GM21529 (cell line): Measurements from ENCODE around the gene TNIP3.

Experiments used
- ATAC-seq: cut with Tn5 transposase; IDR thresholded peaks from one replicate; pipeline ENCODE4 v1.9.1; 2021; ENCODE audit not compliant: unreplicated experiment

Gene TNIP3

DNA sequence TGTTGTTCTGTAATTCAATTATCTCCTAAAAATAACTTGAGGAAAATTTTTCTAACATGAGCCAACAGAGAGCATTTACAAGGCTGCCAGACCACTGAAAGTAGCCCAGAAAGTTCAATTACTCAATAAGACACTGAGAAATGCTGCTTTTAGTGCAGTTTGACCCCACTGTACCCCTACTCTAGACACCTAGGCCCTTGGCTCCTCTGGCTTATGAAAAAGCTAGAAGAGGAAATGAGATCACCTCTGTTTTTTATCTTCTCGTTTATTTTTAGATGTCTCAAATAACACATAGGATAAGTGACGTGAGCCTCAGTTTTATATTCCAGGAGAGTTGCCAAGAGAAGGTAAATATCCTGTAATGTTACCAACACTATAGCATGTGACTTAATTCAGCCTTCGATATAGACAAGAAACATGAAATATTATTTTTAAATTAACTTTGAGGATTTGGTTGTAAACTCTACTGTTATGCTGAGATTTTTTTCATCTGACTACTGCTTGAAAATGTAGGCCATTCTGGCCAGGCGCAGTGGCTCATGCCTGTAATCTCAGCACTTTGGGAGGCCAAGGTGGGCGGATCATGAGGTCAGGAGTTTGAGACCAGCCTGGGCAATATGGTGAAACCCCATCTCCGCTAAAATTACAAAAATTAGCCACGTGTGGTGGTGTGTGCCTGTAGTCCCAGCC is 24.4 kb downstream of the TNIP3 start:
- ATAC-seq: peak; percentile 68

DNA sequence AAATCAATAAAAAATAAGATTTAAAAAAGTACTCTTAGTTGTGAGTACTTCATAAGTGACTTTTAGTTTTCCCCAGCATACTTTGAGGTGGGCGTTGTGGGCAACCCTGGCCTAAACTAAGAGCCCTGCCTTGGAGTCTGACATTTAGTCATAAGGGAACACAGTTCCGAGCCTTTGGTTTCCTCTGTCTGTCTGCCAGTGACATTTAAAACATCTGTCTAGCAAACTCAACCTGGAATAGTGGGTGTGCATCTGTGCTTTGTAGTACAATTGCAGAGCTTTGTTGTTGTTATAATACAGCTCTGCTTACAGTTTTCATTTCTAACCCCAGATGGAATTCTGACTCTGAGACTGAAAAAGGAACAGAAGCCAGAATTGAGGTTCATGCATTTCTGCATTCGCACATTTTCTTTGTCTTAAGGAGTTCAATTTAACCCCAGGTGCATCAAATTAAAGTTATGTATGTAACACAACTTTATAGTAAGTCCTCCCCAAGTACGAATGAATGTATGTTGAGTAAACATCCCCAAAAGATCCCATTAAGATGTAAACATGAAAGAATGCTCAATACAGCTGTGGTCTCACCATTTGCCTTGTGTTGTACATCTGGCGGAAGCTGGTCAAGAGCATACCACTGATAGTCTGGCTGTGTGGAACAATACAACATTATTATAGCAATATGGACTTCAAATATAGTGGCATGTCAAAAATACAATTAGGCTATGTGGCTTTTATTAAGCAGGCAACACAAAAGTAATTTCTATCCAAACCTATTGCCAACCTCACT is 25.9 kb downstream of the TNIP3 start:
- peak; percentile 57 for ATAC-seq

GRCh38 chr4:121130326-121130660 is 33.8 kb downstream of the TNIP3 start:
- no peak for ATAC-seq

DNA sequence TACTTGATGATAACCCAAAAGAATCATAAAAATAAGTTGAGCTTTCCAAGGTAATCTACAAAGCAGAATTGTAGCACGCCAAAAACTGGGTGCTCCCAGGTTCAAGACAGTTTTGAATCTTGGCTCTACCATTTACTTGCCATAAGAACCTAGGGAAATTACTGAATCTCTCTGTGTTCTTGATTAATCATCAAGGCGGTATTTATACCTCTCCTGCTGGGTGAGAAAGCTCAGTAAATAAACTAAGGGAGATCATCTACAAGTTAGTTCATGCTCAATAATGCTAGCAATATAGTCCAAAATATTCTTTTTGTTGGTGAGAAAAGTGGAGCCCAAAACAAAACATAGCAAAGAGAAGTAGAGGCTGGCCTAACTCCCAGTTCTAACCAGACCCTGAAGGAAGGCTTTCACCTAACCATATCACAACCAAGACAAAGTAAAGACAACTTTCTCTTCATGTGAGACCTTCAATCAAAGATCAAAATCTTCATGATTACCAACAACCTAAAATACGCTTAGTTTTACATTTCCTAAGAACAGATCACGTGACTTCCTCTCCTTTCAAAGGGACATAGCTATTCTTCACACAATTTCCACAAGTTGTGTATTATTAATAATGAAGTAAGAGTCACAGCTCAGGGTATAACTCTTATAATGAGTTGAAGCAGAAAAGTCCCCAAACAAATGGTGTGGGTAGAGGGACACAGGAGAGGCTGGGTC is 34.4 kb downstream of the TNIP3 start:
- ATAC-seq: no peak

DNA sequence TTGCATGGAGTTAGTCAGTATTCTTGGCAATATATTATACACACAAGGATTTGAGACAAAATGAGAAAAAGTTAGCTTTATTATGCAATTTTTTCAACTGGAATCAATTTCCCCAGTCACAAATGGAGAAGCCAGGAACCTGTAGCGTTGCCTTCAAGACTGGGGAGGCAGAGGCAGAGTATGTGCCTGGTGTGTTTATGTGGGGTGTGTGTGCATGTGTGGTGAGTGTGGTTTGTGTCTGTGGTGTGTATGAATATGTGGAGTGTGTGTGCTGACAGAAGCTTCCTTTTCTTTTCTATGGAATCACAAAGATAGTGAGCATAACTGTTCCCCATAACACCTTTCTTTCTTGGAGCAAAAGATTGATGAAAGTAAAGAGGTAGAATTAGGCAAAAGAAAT is 37.0 kb downstream of the TNIP3 start:
- ATAC-seq: no peak

DNA sequence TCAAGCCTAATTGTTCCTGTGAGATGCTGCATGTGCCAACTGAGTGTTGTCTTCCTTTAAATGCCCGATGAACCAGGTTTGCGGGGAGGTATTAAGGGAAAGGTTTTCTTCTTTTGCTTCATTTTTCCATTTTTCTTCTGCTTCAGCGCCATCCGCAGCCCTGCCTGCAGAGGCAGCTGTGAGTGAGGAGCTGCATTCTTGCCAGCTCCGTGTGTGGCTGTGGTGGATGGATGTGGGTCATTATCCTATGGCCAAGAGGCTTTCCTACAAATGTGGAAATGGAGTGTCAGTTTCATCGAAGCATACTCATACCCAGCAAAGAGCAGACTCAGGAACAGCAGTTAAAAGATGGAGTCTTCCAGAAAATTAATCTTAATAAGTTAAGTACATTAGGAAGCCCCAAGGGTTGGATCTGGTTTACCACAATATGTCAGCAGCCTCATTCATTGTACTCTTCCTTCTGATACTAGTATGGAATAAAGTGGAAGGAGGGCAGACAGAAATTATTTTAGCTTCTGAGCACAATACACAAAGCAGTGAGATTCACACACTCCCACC is 37.6 kb downstream of the TNIP3 start:
- ATAC-seq: no peak

- no peak for ATAC-seq
Measured at GRCh38 chr4:121125498-121125885, 38.6 kb downstream of the TNIP3 start.

DNA sequence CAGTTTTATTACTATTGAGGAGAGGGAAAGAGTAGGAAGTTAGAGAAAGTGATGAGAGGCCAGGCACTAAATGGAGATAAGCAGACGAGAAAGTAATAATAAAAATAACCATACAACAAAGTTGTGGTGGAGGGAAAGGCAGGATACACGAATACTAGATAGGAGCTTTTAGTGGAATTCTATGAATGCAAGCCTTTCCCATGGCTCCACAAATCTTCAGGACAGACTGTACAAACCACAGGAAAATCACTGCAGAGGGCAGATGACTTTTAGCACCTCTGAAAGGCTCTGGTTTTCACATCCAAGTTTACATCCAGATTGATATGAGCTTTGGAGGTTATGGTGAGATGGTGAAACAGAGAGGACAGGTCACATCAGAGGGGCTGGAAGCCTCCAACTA is 41.5 kb downstream of the TNIP3 start:
- no peak for ATAC-seq

- ATAC-seq: no peak
Measured at GRCh38 chr4:121119715-121120114, 44.4 kb downstream of the TNIP3 start.

DNA sequence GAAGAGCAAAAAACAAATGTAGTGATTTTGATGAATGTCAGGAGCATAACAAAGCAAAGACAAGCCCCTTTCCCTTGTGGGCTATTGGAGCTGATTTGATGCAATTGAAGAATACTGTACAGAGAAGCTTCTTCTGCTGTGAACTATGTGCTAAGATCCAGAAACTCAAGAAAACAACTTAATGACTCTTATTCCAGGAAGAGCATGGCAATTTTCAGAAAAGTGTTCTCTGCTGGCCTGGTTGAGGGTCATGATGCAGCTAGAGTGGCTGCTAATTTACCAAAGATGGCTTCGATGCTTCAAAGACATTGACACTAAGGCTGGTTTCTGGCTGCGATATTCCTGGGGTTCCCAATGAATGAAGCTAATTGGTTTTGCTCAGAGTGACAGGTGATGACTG is 45.8 kb downstream of the TNIP3 start:
- no peak for ATAC-seq

DNA sequence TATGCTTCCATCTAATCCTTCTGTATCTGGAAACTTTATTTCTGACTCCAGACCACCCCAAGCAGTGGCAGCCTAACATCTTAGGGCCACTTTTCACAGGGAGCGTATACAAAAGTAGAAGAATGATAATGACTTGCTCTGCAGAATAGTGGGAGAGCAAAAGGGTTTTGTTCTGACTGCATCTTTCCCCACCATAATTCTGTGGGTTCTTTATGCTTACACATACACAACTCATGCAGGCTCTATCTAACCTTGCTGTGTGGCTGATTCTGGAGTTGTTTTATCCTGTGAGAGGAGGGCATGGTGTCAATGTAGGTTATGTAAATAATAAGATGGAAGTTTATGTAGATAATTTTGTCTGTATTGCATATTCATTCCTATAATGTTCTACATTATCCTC is 49.4 kb downstream of the TNIP3 start:
- ATAC-seq: no peak

DNA sequence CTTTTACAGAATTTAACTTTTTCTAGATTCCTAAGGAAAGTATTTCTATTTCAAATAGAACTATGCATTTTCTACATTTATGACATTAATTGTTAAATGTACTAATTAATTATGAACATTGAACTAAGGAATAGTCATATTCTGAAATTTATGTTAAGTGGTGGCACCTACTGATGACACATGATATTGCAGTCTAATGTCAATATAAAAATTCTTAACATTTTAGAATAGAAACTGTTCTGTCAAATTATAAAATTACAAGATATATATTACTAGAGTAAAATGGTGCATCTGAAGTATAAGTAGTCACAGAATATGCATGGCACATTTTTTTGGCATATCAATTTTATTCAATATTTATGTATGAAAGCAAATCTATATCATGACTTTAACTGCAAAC is 51.6 kb downstream of the TNIP3 start:
- ATAC-seq: no peak

GRCh38 chr4:121108557-121108956 is 55.6 kb downstream of the TNIP3 start:
- no peak for ATAC-seq

DNA sequence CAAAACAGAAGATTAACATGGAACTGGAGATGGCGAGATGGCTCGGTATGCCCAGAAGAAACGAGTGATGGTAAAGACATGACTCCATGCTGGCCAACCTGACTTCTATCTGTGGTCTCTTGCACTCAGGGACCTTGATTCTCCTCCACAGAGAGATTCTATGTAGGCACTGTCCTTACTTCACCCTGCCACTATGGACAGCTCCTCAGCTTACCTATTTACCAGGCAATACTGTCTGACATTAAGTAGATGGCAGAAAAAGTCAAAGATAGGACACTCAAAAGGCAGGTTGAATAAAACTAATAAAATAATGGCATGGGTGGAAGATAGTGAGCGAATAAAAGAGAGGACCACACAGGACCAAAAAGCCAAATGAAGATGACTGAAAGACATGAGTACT is 56.6 kb downstream of the TNIP3 start:
- ATAC-seq: no peak

DNA sequence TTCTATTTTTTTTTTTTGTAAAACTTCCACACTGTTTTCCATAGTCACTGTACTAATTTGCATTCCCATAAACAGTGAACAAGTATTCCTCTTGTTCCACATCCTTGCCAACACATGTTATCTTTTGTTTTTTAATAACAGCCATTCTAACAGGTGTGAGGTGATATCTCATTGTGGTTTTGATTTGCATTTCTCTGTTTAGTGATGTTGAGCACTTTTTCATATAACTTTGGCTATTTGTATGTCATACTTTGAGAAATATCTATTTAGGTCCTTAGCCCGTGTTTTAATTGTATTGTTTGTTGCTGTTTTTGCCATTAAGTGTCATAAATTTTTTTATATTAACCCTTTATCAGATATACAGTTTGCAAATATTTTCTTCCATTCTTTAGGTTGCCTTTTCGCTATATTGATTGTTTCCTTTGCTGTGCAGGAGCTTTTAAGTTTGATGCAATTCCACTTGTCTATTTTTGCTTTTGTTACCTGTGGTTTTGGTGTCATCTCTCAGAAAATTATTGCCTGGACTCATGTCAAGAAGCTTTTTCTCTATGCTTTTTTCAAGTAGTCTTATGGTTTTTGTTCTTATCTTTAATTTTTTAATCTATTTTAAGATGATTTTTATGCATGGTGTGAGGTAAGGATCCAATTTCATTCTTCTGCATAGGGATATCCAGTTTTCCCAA is 63.9 kb downstream of the TNIP3 start:
- no peak for ATAC-seq

GRCh38 chr4:121098266-121098665 is 65.9 kb downstream of the TNIP3 start:
- no peak for ATAC-seq

DNA sequence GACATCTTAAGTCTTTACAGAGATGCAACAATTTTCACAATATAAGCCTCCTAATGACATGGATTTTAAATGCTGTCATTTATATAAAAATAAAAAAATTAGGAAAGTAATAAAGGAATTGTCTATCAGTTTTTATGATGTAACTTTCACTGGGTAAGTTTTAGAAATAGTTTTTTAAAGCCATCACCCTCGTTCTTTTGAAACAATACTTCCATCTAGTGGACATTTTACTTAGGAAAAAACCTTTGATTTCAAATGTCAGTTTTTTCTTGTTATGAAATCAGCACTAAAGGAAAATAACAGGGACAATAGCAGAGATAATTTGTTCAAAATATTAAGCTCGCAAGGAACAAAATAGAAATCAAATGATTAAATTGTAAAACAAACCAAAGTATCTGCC is 67.5 kb downstream of the TNIP3 start:
- no peak for ATAC-seq

- ATAC-seq: no peak
Measured at GRCh38 chr4:121096191-121096590, 67.9 kb downstream of the TNIP3 start.

DNA sequence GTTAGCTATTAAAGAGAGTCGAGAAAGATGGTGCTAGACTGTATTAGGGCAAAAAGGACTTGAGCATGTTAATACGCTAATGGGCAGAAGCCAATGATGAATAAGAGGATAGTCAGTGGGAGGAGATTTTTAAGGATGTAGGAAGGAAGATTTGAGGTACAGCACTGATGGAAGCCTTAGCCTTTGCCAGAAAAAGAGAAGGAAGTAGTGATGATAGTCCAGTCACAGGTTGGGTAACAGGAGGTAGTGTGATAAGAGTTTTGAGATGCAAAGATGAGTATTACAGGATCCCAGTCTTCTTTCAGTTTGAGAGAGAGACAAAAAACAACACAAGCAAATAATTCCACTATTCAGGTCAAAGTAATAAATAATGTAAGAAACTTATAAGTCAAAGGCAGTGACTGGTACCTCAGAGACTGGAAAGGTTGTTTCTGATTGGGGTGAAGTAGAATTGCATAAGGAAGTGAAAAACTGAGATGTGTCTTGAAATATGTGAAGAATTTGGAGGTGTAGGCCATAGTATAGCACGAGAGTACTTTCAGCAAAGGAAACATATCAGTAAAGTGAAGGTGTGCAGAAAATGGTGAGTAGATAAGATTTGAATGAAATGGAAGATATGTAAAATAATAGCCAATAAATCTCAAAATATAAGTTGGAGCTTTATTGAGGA is 69.7 kb downstream of the TNIP3 start:
- no peak for ATAC-seq

DNA sequence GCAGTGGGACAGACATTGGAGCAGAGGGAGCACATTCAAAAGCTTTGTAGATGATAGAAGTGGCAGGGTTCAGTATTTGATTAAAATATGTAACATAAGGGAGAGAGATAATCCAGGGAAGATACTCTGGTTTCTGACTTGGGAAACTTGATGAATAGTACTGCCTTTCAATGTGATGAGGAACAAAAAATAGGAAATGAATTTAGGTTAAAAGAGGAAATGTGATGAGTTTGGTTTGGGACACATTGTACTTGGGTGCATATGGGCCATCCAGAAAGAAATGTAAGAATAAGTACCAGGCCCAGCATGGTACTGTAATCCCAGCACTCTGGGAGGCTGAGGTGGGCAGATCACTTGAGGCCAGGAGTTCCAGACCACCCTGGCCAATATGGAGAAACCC is 70.9 kb downstream of the TNIP3 start:
- no peak for ATAC-seq

DNA sequence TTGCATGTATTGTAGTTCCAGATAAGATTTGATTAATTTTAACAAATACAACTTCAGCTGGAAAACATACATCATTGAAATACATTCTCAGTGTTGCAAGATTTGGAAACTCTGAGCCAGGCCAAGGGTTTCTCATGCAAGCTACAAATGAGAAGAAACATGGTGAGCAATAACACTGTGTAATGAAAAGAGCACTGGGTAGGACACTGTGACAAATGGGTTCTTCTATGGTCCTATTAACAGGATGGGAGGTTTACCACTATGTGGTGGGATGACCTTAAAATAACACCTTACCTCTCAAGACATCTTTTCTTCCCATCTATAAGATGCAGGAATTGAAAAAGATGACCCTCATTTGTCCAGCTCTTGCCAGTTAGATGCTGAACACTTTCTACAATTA is 72.2 kb downstream of the TNIP3 start:
- no peak for ATAC-seq
